H1 (cell line): ENCODE measurements around the gene NKAIN2. TPM values are rescaled to one million over a fixed set of nuclear protein-coding genes. Genes with fewer than 3 reads are reported as not detected.

ENCODE experiments used
- FOSL1 ChIP-seq: IDR thresholded peaks from 2 replicates; pipeline ENCODE4 v1.6.1; 2011; ENCODE audit warnings: mild to moderate bottlenecking, low read depth, low read length, moderate library complexity; ENCODE audit not compliant: insufficient read depth
- polyA plus RNA-seq, 7 experiments: library from polyadenylated mRNA; depleted of rRNA in 3 of 7; stranded (reverse) in 5 of 7; unstranded in 2 of 7; fragments of >200 nt in 5 of 7; fragments of 200-250 nt in 2 of 7; gene quantifications; 1 replicate in 5 of 7; 2 replicates in 1 of 7; 4 replicates in 1 of 7; pipeline versions ENCODE4 v1.2.1 to v1.2.3, GENCODE V29; 2011 to 2013; ENCODE audit warnings: missing spikeins in 2 of 7, mixed read lengths in 2 of 7
- total RNA-seq: library from RNA; stranded (reverse); fragmentation: NEBNext Ultra II Directional; extraction: Animal tissue kit (Norgen Biotek cat#: 25700); gene quantifications from 2 replicates; pipeline ENCODE4 v1.2.1, GENCODE V29; 2021

The NKAIN2 gene
- total and polyA plus RNA-seq, 2 of the 8 experiments (the other 6 are each of a cell fraction or from before 2014, with no cell fraction given), result 0.20 to 0.34 TPM

GRCh38 chr6:124797224-124797623 is 993.6 kb downstream of the NKAIN2 start (continued):
- TF ChIP-seq FOSL1, result no peak
